Heart left ventricle (tissue), 13 donors: ENCODE results near the gene SEM1.
"Not testable (repeated sequence)": the region's sequence is repeated elsewhere in the genome, so short reads cannot be mapped to it uniquely, and the experiment has no call there.

ENCODE experiments used
- POLR2A ChIP-seq, 2 donors: fragments of 450-650 bp; IDR thresholded peaks; one replicate each; pipeline ENCODE4 v1.6.1; 2017; ENCODE audit warnings: antibody characterized with exemption in 2 of 2, mild to moderate bottlenecking in 2 of 2, moderate library complexity in 2 of 2
- TF ChIP-seq, protein P1 (sequence below), 12 donors: fragments of 200-600 bp; sonication (generic) in 4 of 12; IDR thresholded peaks; one replicate each; pipeline versions ENCODE4 v1.5.0 to v1.8.0; 2018 to 2022; ENCODE audit warnings: antibody characterized with exemption in 12 of 12, mild to moderate bottlenecking in 5 of 12
- donor health status: ischemic (EF 13 %, LVEDD 7.1; RV severe dilation, severe dysfunction).
- donor health status: DM: no; HTN: yes; CAD: no.
- donor health status: DM: no; HTN: no; CAD: no.
- donor health status: ischemic (EF 25% LVEDD 6.9; RV normal size, moderate dysfunction).
- donor health status: ischemic (EF 25% LVEDD 5.7; RV mildly dilated, moderate dysfunction).
- donor health status: ischemic (EF 35%, LVEDD 5.7; RV mildly dilated, moderate dysfunction).
- donor health status: nonischemic (EF 11% LVEDD 7.7; RV severe dilation, severe dysfunction).
- donor health status: DM: yes; HTN: yes; CAD: no.
- donor health status: PGD.
- donor health status: ischemic (EF 29% LVEDD 5.4; RV normal size, mild dysfunction).
- donor health status: nonischemic (EF 23%, LVEDD 6.1; RV moderate dilation, normal function).

DNA sequence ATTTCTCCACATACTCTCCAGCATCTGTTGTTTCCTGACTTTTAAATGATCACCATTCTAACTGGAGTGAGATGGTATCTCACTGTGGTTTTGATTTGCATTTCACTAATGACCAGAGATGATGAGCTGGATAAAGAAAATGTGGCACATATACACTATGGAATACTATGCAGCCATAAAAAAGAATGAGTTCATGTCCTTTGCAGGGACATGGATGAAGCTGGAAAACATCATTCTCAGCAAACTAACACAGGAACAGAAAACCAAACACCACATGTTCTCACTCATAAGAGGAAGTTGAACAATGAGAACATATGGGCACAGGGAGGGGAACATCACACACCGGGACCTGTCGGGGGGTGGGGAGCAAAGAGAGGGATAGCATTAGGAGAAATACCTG is 13.3 kb upstream of the SEM1 start:
- TF ChIP-seq POLR2A (IDR thresholded peaks at IDR 0.05), result not testable (repeated sequence)
- TF ChIP-seq, protein P1, sequence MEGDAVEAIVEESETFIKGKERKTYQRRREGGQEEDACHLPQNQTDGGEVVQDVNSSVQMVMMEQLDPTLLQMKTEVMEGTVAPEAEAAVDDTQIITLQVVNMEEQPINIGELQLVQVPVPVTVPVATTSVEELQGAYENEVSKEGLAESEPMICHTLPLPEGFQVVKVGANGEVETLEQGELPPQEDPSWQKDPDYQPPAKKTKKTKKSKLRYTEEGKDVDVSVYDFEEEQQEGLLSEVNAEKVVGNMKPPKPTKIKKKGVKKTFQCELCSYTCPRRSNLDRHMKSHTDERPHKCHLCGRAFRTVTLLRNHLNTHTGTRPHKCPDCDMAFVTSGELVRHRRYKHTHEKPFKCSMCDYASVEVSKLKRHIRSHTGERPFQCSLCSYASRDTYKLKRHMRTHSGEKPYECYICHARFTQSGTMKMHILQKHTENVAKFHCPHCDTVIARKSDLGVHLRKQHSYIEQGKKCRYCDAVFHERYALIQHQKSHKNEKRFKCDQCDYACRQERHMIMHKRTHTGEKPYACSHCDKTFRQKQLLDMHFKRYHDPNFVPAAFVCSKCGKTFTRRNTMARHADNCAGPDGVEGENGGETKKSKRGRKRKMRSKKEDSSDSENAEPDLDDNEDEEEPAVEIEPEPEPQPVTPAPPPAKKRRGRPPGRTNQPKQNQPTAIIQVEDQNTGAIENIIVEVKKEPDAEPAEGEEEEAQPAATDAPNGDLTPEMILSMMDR (IDR thresholded peaks at IDR 0.05), result not testable (repeated sequence)
